T-helper 17 cell (primary cell): ENCODE measurements around the gene WWOX. TPM values are rescaled to one million over a fixed set of nuclear protein-coding genes. Genes with fewer than 3 reads are reported as not detected.

Experiments used
- total RNA-seq, 4 donors: library from RNA in 2 of 4; stranded (reverse) in 2 of 4; gene quantifications; one replicate each; pipeline ENCODE4 v1.2.3 and lab custom pipeline; 2022 to 2026

WWOX gene
- total RNA-seq, 2 donors from 2014 or later, result 26.8 to 29.7 TPM

Other genes with a start within 250 kb of the WWOX start
- not detected for gene CLEC3A, start 77.1 kb upstream of the WWOX start, total RNA-seq